WTC11 (cell line): ENCODE data around the gene CD72. TPM values are rescaled to one million over a fixed set of nuclear protein-coding genes. Genes with fewer than 3 reads are reported as not detected.

Source experiments
- ATAC-seq: fragments of 200-7000 bp; cut with Tn5 transposase; 2 replicates; pipeline ENCODE4 v1.10.0; 2021; ENCODE audit warnings: mild to moderate bottlenecking, moderate library complexity
- CTCF ChIA-PET: fragments of 300-600 bp; sonication (Branson Sonifier 250); formaldehyde crosslinking; loops from one replicate; lab custom pipeline; 2021; ENCODE audit warnings: antibody characterized with exemption; lab: Charles Lee
- POLR2A ChIA-PET: fragments of 350-600 bp; sonication (Branson Sonifier 250); formaldehyde crosslinking; loops from one replicate; lab custom pipeline; 2021; ENCODE audit warnings: antibody characterized with exemption; lab: Charles Lee
- DNase-seq: peaks from one replicate; pipeline ENCODE4 v3.0.0; 2021; ENCODE audit warnings: low spot score
- H3K27ac Mint-ChIP-seq: 2 replicates; pipeline ENCODE4 v1.8.0; 2021; ENCODE audit warnings: mixed read lengths
- H3K27me3 Mint-ChIP-seq: 2 replicates; pipeline ENCODE4 v1.8.0; 2021; ENCODE audit warnings: low read depth, mild to moderate bottlenecking, moderate library complexity, mixed read lengths
- H3K36me3 Mint-ChIP-seq: 2 replicates; pipeline ENCODE4 v1.8.0; 2021; ENCODE audit warnings: mixed read lengths
- H3K4me1 Mint-ChIP-seq: 2 replicates; pipeline ENCODE4 v1.8.0; 2022; ENCODE audit warnings: mixed read lengths
- H3K4me3 Mint-ChIP-seq: 2 replicates; pipeline ENCODE4 v1.8.0; 2021; ENCODE audit warnings: mild to moderate bottlenecking, moderate library complexity, mixed read lengths
- H3K9me3 Mint-ChIP-seq: 2 replicates; pipeline ENCODE4 v1.8.0; 2021; ENCODE audit warnings: mixed read lengths
- AFF4 ChIP-seq: sonication (generic); formaldehyde crosslinking; IDR thresholded peaks from 2 replicates; pipeline ENCODE4 v1.8.1; 2023; ENCODE audit warnings: mild to moderate bottlenecking, missing genetic modification reagents, borderline replicate concordance
- ATF3 ChIP-seq: sonication (generic); formaldehyde crosslinking; conservative IDR thresholded peaks from 2 replicates; pipeline ENCODE4 v1.8.1; 2022; ENCODE audit warnings: mild to moderate bottlenecking, missing genetic modification reagents
- CREM ChIP-seq: sonication (generic); formaldehyde crosslinking; IDR thresholded peaks from 2 replicates; pipeline ENCODE4 v1.8.1; 2022; ENCODE audit warnings: mild to moderate bottlenecking, missing genetic modification reagents, moderate library complexity
- E2F5 ChIP-seq: sonication (generic); formaldehyde crosslinking; IDR thresholded peaks from 2 replicates; pipeline ENCODE4 v1.8.1; 2022; ENCODE audit warnings: mild to moderate bottlenecking, moderate library complexity, missing genetic modification reagents
- ELF4 ChIP-seq: sonication (generic); formaldehyde crosslinking; IDR thresholded peaks from 2 replicates; pipeline ENCODE4 v1.8.1; 2022; ENCODE audit warnings: low read depth, mild to moderate bottlenecking, moderate library complexity, missing genetic modification reagents
- FOXK1 ChIP-seq: sonication (generic); formaldehyde crosslinking; IDR thresholded peaks from 2 replicates; pipeline ENCODE4 v1.8.0; 2022; ENCODE audit warnings: mild to moderate bottlenecking, moderate library complexity, missing genetic modification reagents
- FOXP4 ChIP-seq: sonication (generic); formaldehyde crosslinking; IDR thresholded peaks from 2 replicates; pipeline ENCODE4 v1.8.0; 2022; ENCODE audit warnings: mild to moderate bottlenecking, missing genetic modification reagents
- GRHL2 ChIP-seq: fragments of 250-450 bp; sonication (Bioruptor Pico); IDR thresholded peaks from 2 replicates; pipeline ENCODE4 v1.8.0; 2022; ENCODE audit warnings: mild to moderate bottlenecking, moderate library complexity; ENCODE audit not compliant: insufficient replicate concordance, severe bottlenecking
- GTF2I ChIP-seq: fragments of 250-450 bp; sonication (Bioruptor Pico); conservative IDR thresholded peaks from 2 replicates; pipeline ENCODE4 v1.4.0; 2021; ENCODE audit warnings: mild to moderate bottlenecking
- IRF1 ChIP-seq: sonication (generic); formaldehyde crosslinking; IDR thresholded peaks from 2 replicates; pipeline ENCODE4 v1.8.0; 2023; ENCODE audit warnings: missing genetic modification reagents
- MYBL2 ChIP-seq: sonication (generic); formaldehyde crosslinking; IDR thresholded peaks from 2 replicates; pipeline ENCODE4 v1.8.1; 2023; ENCODE audit warnings: mild to moderate bottlenecking, moderate library complexity, missing genetic modification reagents
- NFE2L1 ChIP-seq: sonication (generic); formaldehyde crosslinking; IDR thresholded peaks from 2 replicates; pipeline ENCODE4 v1.8.1; 2023; ENCODE audit warnings: missing genetic modification reagents
- OVOL2 ChIP-seq: fragments of 250-450 bp; sonication (Bioruptor Pico); IDR thresholded peaks from 2 replicates; pipeline ENCODE4 v1.9.0; 2021; ENCODE audit warnings: mild to moderate bottlenecking, borderline replicate concordance
- PREB ChIP-seq: sonication (generic); formaldehyde crosslinking; IDR thresholded peaks from 2 replicates; pipeline ENCODE4 v1.8.1; 2022; ENCODE audit warnings: mild to moderate bottlenecking, missing genetic modification reagents, moderate library complexity, borderline replicate concordance
- PRRX2 ChIP-seq: fragments of 250-450 bp; sonication (Bioruptor Pico); IDR thresholded peaks from 2 replicates; pipeline ENCODE4 v1.8.0; 2021; ENCODE audit warnings: mild to moderate bottlenecking
- RELA ChIP-seq: sonication (generic); formaldehyde crosslinking; IDR thresholded peaks from 2 replicates; pipeline ENCODE4 v1.8.1; 2022; ENCODE audit warnings: missing genetic modification reagents, mild to moderate bottlenecking, borderline replicate concordance
- RORB ChIP-seq: fragments of 250-450 bp; sonication (Bioruptor Pico); IDR thresholded peaks from 2 replicates; pipeline ENCODE4 v1.9.0; 2021; ENCODE audit warnings: mild to moderate bottlenecking
- SOX15 ChIP-seq: fragments of 250-450 bp; sonication (Bioruptor Pico); IDR thresholded peaks from 2 replicates; pipeline ENCODE4 v1.9.0; 2021; ENCODE audit warnings: mild to moderate bottlenecking
- SP1 ChIP-seq: sonication (generic); formaldehyde crosslinking; conservative IDR thresholded peaks from 2 replicates; pipeline ENCODE4 v1.8.1; 2022; ENCODE audit warnings: missing genetic modification reagents
- TCF7 ChIP-seq: sonication (generic); formaldehyde crosslinking; IDR thresholded peaks from 2 replicates; pipeline ENCODE4 v1.8.0; 2022; ENCODE audit warnings: mild to moderate bottlenecking, low read depth, missing genetic modification reagents, moderate library complexity
- TEAD4 ChIP-seq: sonication (generic); formaldehyde crosslinking; IDR thresholded peaks from 2 replicates; pipeline ENCODE4 v1.8.0; 2022; ENCODE audit warnings: mild to moderate bottlenecking, missing genetic modification reagents
- USF1 ChIP-seq: sonication (generic); formaldehyde crosslinking; IDR thresholded peaks from 2 replicates; pipeline ENCODE4 v1.8.0; 2022; ENCODE audit warnings: mild to moderate bottlenecking, missing genetic modification reagents
- ZBTB43 ChIP-seq: sonication (generic); formaldehyde crosslinking; IDR thresholded peaks from 2 replicates; pipeline ENCODE4 v1.8.1; 2023; ENCODE audit warnings: mild to moderate bottlenecking, missing genetic modification reagents
- ZMAT4 ChIP-seq: fragments of 250-450 bp; sonication (Bioruptor Pico); IDR thresholded peaks from 2 replicates; pipeline ENCODE4 v1.9.0; 2021; ENCODE audit warnings: mild to moderate bottlenecking
- ZNF121 ChIP-seq: sonication (generic); formaldehyde crosslinking; IDR thresholded peaks from 2 replicates; pipeline ENCODE4 v1.8.0; 2023; ENCODE audit warnings: missing genetic modification reagents
- ZNF671 ChIP-seq: fragments of 250-450 bp; sonication (Bioruptor Pico); IDR thresholded peaks from 2 replicates; pipeline ENCODE4 v1.8.0; 2021; ENCODE audit warnings: mild to moderate bottlenecking
- total RNA-seq: library from RNA; stranded (reverse); gene quantifications from 3 replicates; pipeline ENCODE4 v1.2.3, GENCODE V29; 2021

CD72 gene
- total RNA-seq, 1 experiment from 2014 or later, result 2.9 TPM

GRCh38 chr9:35616681-35617459 lies 1.3 kb downstream of the CD72 start:
- Mint-ChIP-seq H3K36me3 (no peaks in the 10 kb centered on the region), H3K27me3 (peaks cover 66% of the 10 kb centered on the region), H3K4me3 (peak overlapping the region; percentile 73), H3K27ac (no peak overlapping the region), H3K4me1 (peaks cover 9% of the 10 kb centered on the region), H3K9me3 (no peaks in the 10 kb centered on the region)
- ATAC-seq (peak; percentile 80), DNase-seq (peak; percentile 66)
- ChIA-PET POLR2A (interaction anchor here (0.7 to 1.5 kb wide), 5 partner anchors 9 to 73 kb away, joined by 3 to 4 read pairs (median 3); partner anchors contain the start of genes ARHGEF39 and TESK1), CTCF (interaction anchor here (0.6 to 3.2 kb wide), 23 partner anchors 8 to 1113 kb away, joined by 3 to 36 read pairs (median 4); partner anchors contain the start of genes ARHGEF39, CCDC107, GBA2 and RGP1)
- TF ChIP-seq GTF2I (CRISPR knock-in tag) (no peak), USF1 (0 out of 2 replicates have a peak, but pooled peaks have one; percentile 20), RORB (CRISPR knock-in tag) (no peak), ZNF671 (CRISPR knock-in tag) (no peak), FOXP4 (CRISPR knock-in tag) (0 out of 2 replicates have a peak, but pooled peaks have one; percentile 15), PRRX2 (CRISPR knock-in tag) (no peak), CREM (CRISPR knock-in tag) (peak; percentile 69; the same call in 1 of the 2 replicates), SOX15 (CRISPR knock-in tag) (no peak), ELF4 (CRISPR knock-in tag) (no peak), OVOL2 (CRISPR knock-in tag) (no peak), GRHL2 (CRISPR knock-in tag) (no peak), RELA (CRISPR knock-in tag) (no peak), ZNF121 (CRISPR knock-in tag) (no peak), AFF4 (CRISPR knock-in tag) (no peak), E2F5 (CRISPR knock-in tag) (0 out of 2 replicates have a peak, but pooled peaks have one; percentile 56), SP1 (CRISPR knock-in tag) (no peak; the same call in 1 of the 2 replicates), PREB (CRISPR knock-in tag) (no peak), ATF3 (no peak), ZBTB43 (CRISPR knock-in tag) (no peak), FOXK1 (CRISPR knock-in tag) (peak; percentile 37; the same call in 1 of the 2 replicates), TCF7 (CRISPR knock-in tag) (no peak), ZMAT4 (CRISPR knock-in tag) (no peak), TEAD4 (no peak), NFE2L1 (CRISPR knock-in tag) (no peak), MYBL2 (no peak), IRF1 (CRISPR knock-in tag) (no peak)
